Bone marrow (tissue), 2 donors: ENCODE data around the gene CSTF2.

Experiments
- DNase-seq, 2 donors: peaks; one replicate each; lab custom pipeline; 2025; lab: John Stamatoyannopoulos, UW

Gene CSTF2

GRCh38 chrX:100871594-100872560 is 51.7 kb downstream of the CSTF2 start:
- DNase-seq, result no peak

DNA sequence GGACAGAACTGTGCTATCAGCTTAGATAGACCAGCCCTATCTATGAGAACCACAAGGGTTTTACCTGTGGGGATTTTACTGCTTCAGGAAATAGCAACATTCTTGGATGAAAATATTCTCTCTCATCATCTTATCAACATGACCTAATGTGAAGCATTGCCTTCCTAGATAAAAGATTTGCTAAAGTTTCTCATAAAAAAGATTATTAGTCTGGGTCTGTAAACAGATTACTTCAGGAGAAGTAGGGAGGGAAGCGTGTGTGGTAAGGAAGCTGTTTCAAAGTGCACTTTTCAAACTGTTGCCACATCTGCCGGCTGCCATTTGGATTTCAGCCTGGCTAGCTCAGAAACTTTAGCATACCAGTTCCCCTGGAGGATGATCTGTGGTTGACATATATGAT is 54.1 kb downstream of the CSTF2 start, which contains the start of gene NOX1:
TSS of gene NOX1 (minus strand) at position 35 of the 400 bp plus-strand sequence. CDS start 220 bp downstream, outside the sequence.
- DNase-seq, result no peak

DNA sequence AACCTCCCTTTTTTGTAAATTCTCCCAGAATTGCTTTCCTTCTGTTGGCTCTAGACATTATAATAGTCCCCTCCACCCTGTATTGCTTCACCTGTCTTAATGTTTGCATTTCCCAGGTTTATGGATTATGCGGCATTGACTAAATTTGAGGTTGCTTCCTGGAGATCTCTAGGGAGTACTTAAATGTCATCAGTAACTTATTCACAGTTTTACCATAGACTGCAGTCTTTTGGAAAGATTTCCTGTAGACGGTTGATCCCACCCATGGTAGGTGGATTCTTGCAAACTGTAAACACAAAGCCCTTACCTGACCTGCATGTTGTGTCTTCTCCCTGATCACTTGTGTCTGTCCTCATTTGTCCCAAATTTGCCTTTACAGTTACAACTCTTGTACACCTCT is 60.2 kb downstream of the CSTF2 start:
- no peak for DNase-seq

DNA sequence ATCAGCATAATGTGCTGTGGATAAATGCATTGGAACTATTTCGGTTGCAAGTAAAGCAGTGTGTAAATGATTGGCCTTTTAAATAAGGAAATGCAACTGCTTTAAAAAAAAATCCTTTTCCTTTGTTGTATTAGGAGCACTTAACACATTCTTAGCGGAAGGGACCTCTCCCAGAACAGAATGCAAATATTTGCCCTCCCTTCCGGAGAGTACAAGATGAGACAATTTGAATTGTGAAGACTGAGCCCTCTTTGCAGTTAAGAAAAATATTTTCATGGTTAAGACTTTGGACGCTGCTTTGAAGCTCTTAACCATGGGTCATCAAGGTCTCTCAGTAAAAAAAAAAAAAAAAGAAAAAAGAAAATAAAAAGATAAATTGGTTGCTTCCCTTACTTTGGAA is 63.5 kb downstream of the CSTF2 start:
- DNase-seq, result no peak
